Immature natural killer cell (primary cell): ENCODE measurements around the gene LRRN1. TPM values are rescaled to one million over a fixed set of nuclear protein-coding genes. Genes with fewer than 3 reads are reported as not detected.

ENCODE experiments used
- DNase-seq, 3 donors: peaks; one replicate each; pipeline ENCODE4 v3.0.0; 2022; ENCODE audit warnings: mixed read lengths in 1 of 3
- H3K27ac Mint-ChIP-seq, 6 donors: one replicate each; pipeline ENCODE4 v1.8.0; 2020; ENCODE audit warnings: mixed read lengths in 6 of 6, mild to moderate bottlenecking in 5 of 6, inconsistent platforms in 4 of 6, moderate library complexity in 3 of 6
- H3K27me3 Mint-ChIP-seq, 3 donors: one replicate each; pipeline ENCODE4 v1.8.0; 2020 to 2021; ENCODE audit warnings: low read depth in 3 of 3, mild to moderate bottlenecking in 3 of 3, mixed read lengths in 3 of 3, moderate library complexity in 3 of 3, inconsistent platforms in 1 of 3
- H3K36me3 Mint-ChIP-seq, 3 donors: one replicate each; pipeline ENCODE4 v1.8.0; 2020; ENCODE audit warnings: mixed read lengths in 3 of 3, inconsistent platforms in 2 of 3, mild to moderate bottlenecking in 2 of 3
- H3K4me1 Mint-ChIP-seq, 2 donors: one replicate each; pipeline ENCODE4 v1.8.0; 2020; ENCODE audit warnings: inconsistent platforms in 2 of 2, mild to moderate bottlenecking in 2 of 2, mixed read lengths in 2 of 2, moderate library complexity in 1 of 2
- H3K4me3 Mint-ChIP-seq, 5 donors: one replicate each; pipeline ENCODE4 v1.8.0; 2020; ENCODE audit warnings: mild to moderate bottlenecking in 5 of 5, mixed read lengths in 5 of 5, inconsistent platforms in 3 of 5, moderate library complexity in 3 of 5
- H3K9me3 Mint-ChIP-seq, 6 donors: one replicate each; pipeline ENCODE4 v1.8.0; 2020; ENCODE audit warnings: mild to moderate bottlenecking in 6 of 6, mixed read lengths in 6 of 6, inconsistent platforms in 4 of 6, moderate library complexity in 3 of 6
- polyA plus RNA-seq, 3 donors: library from polyadenylated mRNA; unstranded; fragments of 300-500 nt; fragmentation: Illumina TruSeq; gene quantifications; one replicate each; pipeline ENCODE4 v1.2.3, GENCODE V29; 2021

The LRRN1 gene
- under 1 TPM in 2 of 3 donors, not detected in 1; 0.30 to 0.84 TPM for polyA plus RNA-seq

GRCh38 chr3:3799173-3800079, at the start of gene LRRN1:
Gene LRRN1, plus strand, starts transcription at chr3:3799431. Its CDS starts 45,211 bp downstream, at chr3:3844642.
- peaks cover 4 to 14% (median 4%) of the 10 kb centered on the region in 3 donors for H3K27me3 Mint-ChIP-seq

GRCh38 chr3:3753416-3753815, 45.8 kb upstream of the LRRN1 start:
- Mint-ChIP-seq H3K27me3 (peaks cover 0 to 3% (median 2%) of the 10 kb centered on the region in 3 donors), H3K9me3 (peaks cover 0 to 4% (median 0%) of the 10 kb centered on the region in 6 donors), H3K27ac (no peak overlapping the region), H3K4me3 (no peak overlapping the region), H3K36me3 (no peaks in the 10 kb centered on the region), H3K4me1 (no peaks in the 10 kb centered on the region)
- no peak for DNase-seq

More at GRCh38 chr3:3799173-3800079, at the start of gene LRRN1:
- peaks cover 0 to 8% (median 0%) of the 10 kb centered on the region in 6 donors for H3K9me3 Mint-ChIP-seq
- H3K4me3 Mint-ChIP-seq: peak within 1 kb of the TSS; percentile 89 to 96 (median 91)
- peaks cover 0 to 4% (median 0%) of the 10 kb centered on the region in 3 donors for H3K36me3 Mint-ChIP-seq
- DNase-seq: peak; percentile 36 to 49 (median 40)
- peaks cover 18 to 22% of the 10 kb centered on the region in 2 donors for H3K4me1 Mint-ChIP-seq
- peak within 1 kb of the TSS; percentile 23 to 86 (median 78) for H3K27ac Mint-ChIP-seq

- Mint-ChIP-seq H3K9me3 (peaks cover 0 to 2% (median 0%) of the 10 kb centered on the region in 6 donors), H3K4me1 (no peaks in the 10 kb centered on the region), H3K27me3 (peaks cover 0 to 3% (median 0%) of the 10 kb centered on the region in 3 donors), H3K36me3 (peaks cover 0 to 9% (median 0%) of the 10 kb centered on the region in 3 donors), H3K27ac (no peak overlapping the region), H3K4me3 (no peak overlapping the region)
- no peak for DNase-seq
Observed at GRCh38 chr3:3765661-3766060, 33.6 kb upstream of the LRRN1 start.

- Mint-ChIP-seq H3K27ac (no peak overlapping the region), H3K27me3 (peaks cover 0 to 3% (median 0%) of the 10 kb centered on the region in 3 donors), H3K9me3 (peaks cover 0 to 2% (median 0%) of the 10 kb centered on the region in 6 donors), H3K36me3 (peaks cover 0 to 9% (median 0%) of the 10 kb centered on the region in 3 donors), H3K4me1 (no peaks in the 10 kb centered on the region), H3K4me3 (no peak overlapping the region)
- DNase-seq: no peak
Observed at GRCh38 chr3:3766140-3766539, 33.1 kb upstream of the LRRN1 start.

GRCh38 chr3:3771094-3771493, 28.1 kb upstream of the LRRN1 start:
- Mint-ChIP-seq H3K9me3 (peaks cover 0 to 10% (median 0%) of the 10 kb centered on the region in 6 donors), H3K4me3 (no peak overlapping the region), H3K27me3 (no peaks in the 10 kb centered on the region), H3K36me3 (peaks cover 0 to 21% (median 9%) of the 10 kb centered on the region in 3 donors), H3K4me1 (no peaks in the 10 kb centered on the region), H3K27ac (no peak overlapping the region)
- no peak for DNase-seq

- H3K27ac Mint-ChIP-seq: no peak overlapping the region
- H3K4me1 Mint-ChIP-seq: no peaks in the 10 kb centered on the region
- peaks cover 0 to 10% (median 0%) of the 10 kb centered on the region in 6 donors for H3K9me3 Mint-ChIP-seq
- no peak overlapping the region for H3K4me3 Mint-ChIP-seq
- H3K27me3 Mint-ChIP-seq: no peaks in the 10 kb centered on the region
- no peak for DNase-seq
- H3K36me3 Mint-ChIP-seq: peaks cover 2 to 24% (median 12%) of the 10 kb centered on the region in 3 donors
Observed at GRCh38 chr3:3771567-3771966, 27.7 kb upstream of the LRRN1 start.

GRCh38 chr3:3772338-3772737, 26.9 kb upstream of the LRRN1 start:
- Mint-ChIP-seq H3K36me3 (peaks cover 7 to 18% (median 15%) of the 10 kb centered on the region in 3 donors), H3K27ac (no peak overlapping the region), H3K27me3 (no peaks in the 10 kb centered on the region)

GRCh38 chr3:3772920-3773319, 26.3 kb upstream of the LRRN1 start:
- H3K9me3 Mint-ChIP-seq: peaks cover 0 to 10% (median 0%) of the 10 kb centered on the region in 6 donors
- no peak for DNase-seq
- H3K27ac Mint-ChIP-seq: no peak overlapping the region
- H3K27me3 Mint-ChIP-seq: no peaks in the 10 kb centered on the region
- peaks cover 8 to 17% (median 15%) of the 10 kb centered on the region in 3 donors for H3K36me3 Mint-ChIP-seq
- no peak overlapping the region for H3K4me3 Mint-ChIP-seq
- no peaks in the 10 kb centered on the region for H3K4me1 Mint-ChIP-seq

More at GRCh38 chr3:3772338-3772737, 26.9 kb upstream of the LRRN1 start:
- Mint-ChIP-seq H3K9me3 (peaks cover 0 to 10% (median 0%) of the 10 kb centered on the region in 6 donors), H3K4me3 (no peak overlapping the region), H3K4me1 (no peaks in the 10 kb centered on the region)
- DNase-seq: no peak

GRCh38 chr3:3776607-3777006, 22.6 kb upstream of the LRRN1 start:
- peaks cover 0 to 8% (median 0%) of the 10 kb centered on the region in 6 donors for H3K9me3 Mint-ChIP-seq
- no peak for DNase-seq
- H3K27ac Mint-ChIP-seq: no peak overlapping the region
- no peak overlapping the region for H3K4me3 Mint-ChIP-seq
- H3K36me3 Mint-ChIP-seq: peaks cover 8 to 17% (median 15%) of the 10 kb centered on the region in 3 donors
- H3K27me3 Mint-ChIP-seq: peaks cover 0 to 3% (median 0%) of the 10 kb centered on the region in 3 donors
- H3K4me1 Mint-ChIP-seq: no peaks in the 10 kb centered on the region

- DNase-seq: no peak
- peaks cover 8 to 17% (median 15%) of the 10 kb centered on the region in 3 donors for H3K36me3 Mint-ChIP-seq
- H3K4me3 Mint-ChIP-seq: no peak overlapping the region
- peaks cover 0 to 6% (median 0%) of the 10 kb centered on the region in 6 donors for H3K9me3 Mint-ChIP-seq
- no peaks in the 10 kb centered on the region for H3K4me1 Mint-ChIP-seq
- H3K27ac Mint-ChIP-seq: no peak overlapping the region
- H3K27me3 Mint-ChIP-seq: peaks cover 0 to 3% (median 0%) of the 10 kb centered on the region in 3 donors
Observed at GRCh38 chr3:3778216-3778615, 21.0 kb upstream of the LRRN1 start.

- H3K4me3 Mint-ChIP-seq: no peak overlapping the region
- peaks cover 0 to 4% (median 0%) of the 10 kb centered on the region in 6 donors for H3K9me3 Mint-ChIP-seq
- no peak overlapping the region for H3K27ac Mint-ChIP-seq
Observed at GRCh38 chr3:3778641-3779270, 20.5 kb upstream of the LRRN1 start.

GRCh38 chr3:3782457-3782856, 16.8 kb upstream of the LRRN1 start:
- Mint-ChIP-seq H3K4me3 (no peak overlapping the region), H3K27me3 (peaks cover 0 to 3% (median 2%) of the 10 kb centered on the region in 3 donors), H3K36me3 (peaks cover 0 to 3% (median 0%) of the 10 kb centered on the region in 3 donors), H3K4me1 (no peaks in the 10 kb centered on the region), H3K27ac (no peak overlapping the region), H3K9me3 (no peaks in the 10 kb centered on the region)
- no peak for DNase-seq

More at GRCh38 chr3:3778641-3779270, 20.5 kb upstream of the LRRN1 start:
- peaks cover 0 to 3% (median 0%) of the 10 kb centered on the region in 3 donors for H3K27me3 Mint-ChIP-seq
- no peak for DNase-seq
- no peaks in the 10 kb centered on the region for H3K4me1 Mint-ChIP-seq
- peaks cover 8 to 17% (median 15%) of the 10 kb centered on the region in 3 donors for H3K36me3 Mint-ChIP-seq

GRCh38 chr3:3783210-3783609, 16.0 kb upstream of the LRRN1 start:
- no peak overlapping the region for H3K4me3 Mint-ChIP-seq
- no peak for DNase-seq
- no peaks in the 10 kb centered on the region for H3K4me1 Mint-ChIP-seq
- no peak overlapping the region for H3K27ac Mint-ChIP-seq
- H3K36me3 Mint-ChIP-seq: peaks cover 0 to 3% (median 0%) of the 10 kb centered on the region in 3 donors
- H3K27me3 Mint-ChIP-seq: peaks cover 0 to 3% (median 2%) of the 10 kb centered on the region in 3 donors
- no peaks in the 10 kb centered on the region for H3K9me3 Mint-ChIP-seq
